Stimulated activated CD4-positive, alpha-beta T cell treated with anti-CD3 and anti-CD28 coated beads, Interleukin-4, amount 100 ng/mL, for 48 hours (primary cell): ENCODE measurements around the gene L3HYPDH.
A peak's percentile ranks its signal among the peaks of the same experiment; 100 is the strongest.
"Not testable (repeated sequence)": the region's sequence is repeated elsewhere in the genome, so short reads cannot be mapped to it uniquely, and the experiment has no call there.

ENCODE experiments used
- DNase-seq, 2 donors: peaks; one replicate each; pipeline ENCODE4 v3.0.0-alpha.2; 2020; ENCODE audit warnings: low read depth in 2 of 2

L3HYPDH gene

GRCh38 chr14:59478540-59478939 is 5.7 kb downstream of the L3HYPDH start:
- DNase-seq, result no peak

- no peak for DNase-seq
These were observed 8.5 kb downstream of the L3HYPDH start for GRCh38 chr14:59475709-59476108.

GRCh38 chr14:59474172-59474571 is 10.0 kb downstream of the L3HYPDH start:
- no peak for DNase-seq

- DNase-seq, result peak in 1 of 2 donors; percentile 14
These were observed 18.7 kb downstream of the L3HYPDH start, which contains the start of gene GPR135 for GRCh38 chr14:59465316-59466135. TSS of gene GPR135 (minus strand) at chr14:59465380. CDS start at chr14:59465226, 154 bp downstream.

GRCh38 chr14:59464486-59465315 is 19.5 kb downstream of the L3HYPDH start:
- DNase-seq, result peak; percentile 16 to 32

GRCh38 chr14:59463787-59464485 is 20.3 kb downstream of the L3HYPDH start:
- DNase-seq, result peak; percentile 24 to 27

GRCh38 chr14:59461891-59462290 is 22.3 kb downstream of the L3HYPDH start:
- no peak for DNase-seq

GRCh38 chr14:59460378-59460777 is 23.8 kb downstream of the L3HYPDH start:
- DNase-seq, result no peak

GRCh38 chr14:59458486-59458885 is 25.7 kb downstream of the L3HYPDH start:
- DNase-seq, result no peak

- DNase-seq, result no peak
These were observed 28.8 kb downstream of the L3HYPDH start for GRCh38 chr14:59455411-59455810.

GRCh38 chr14:59454139-59454538 is 30.1 kb downstream of the L3HYPDH start:
- DNase-seq, result no peak

GRCh38 chr14:59451849-59452248 is 32.4 kb downstream of the L3HYPDH start:
- DNase-seq, result no peak

- no peak for DNase-seq
These were observed 33.5 kb downstream of the L3HYPDH start for GRCh38 chr14:59450716-59451115.

- DNase-seq, result not testable (repeated sequence)
These were observed 35.5 kb downstream of the L3HYPDH start for GRCh38 chr14:59448673-59449072.

GRCh38 chr14:59439256-59439965 is 44.8 kb downstream of the L3HYPDH start:
- DNase-seq, result no peak

GRCh38 chr14:59438195-59438647 is 46.0 kb downstream of the L3HYPDH start:
- DNase-seq, result no peak

GRCh38 chr14:59435987-59436386 is 48.2 kb downstream of the L3HYPDH start:
- DNase-seq, result no peak

- DNase-seq, result no peak
These were observed 49.1 kb downstream of the L3HYPDH start for GRCh38 chr14:59435101-59435500.

GRCh38 chr14:59429790-59430189 is 54.4 kb downstream of the L3HYPDH start:
- no peak for DNase-seq

GRCh38 chr14:59428581-59429012 is 55.6 kb downstream of the L3HYPDH start:
- DNase-seq, result no peak
